Inferior parietal cortex (tissue), 1 donor: ENCODE measurements around the gene KRT2.

Source experiments
- DNase-seq: peaks from one replicate; pipeline ENCODE4 v3.0.0-alpha.2; 2016; ENCODE audit errors: extremely low spot score

The KRT2 gene

GRCh38 chr12:52600071-52600470 lies 51.9 kb downstream of the KRT2 start:
- no peak for DNase-seq

- no peak for DNase-seq
Observed at GRCh38 chr12:52598966-52599365, 53.0 kb downstream of the KRT2 start.
